ENCODE data around the gene PLXNA2.

DNA sequence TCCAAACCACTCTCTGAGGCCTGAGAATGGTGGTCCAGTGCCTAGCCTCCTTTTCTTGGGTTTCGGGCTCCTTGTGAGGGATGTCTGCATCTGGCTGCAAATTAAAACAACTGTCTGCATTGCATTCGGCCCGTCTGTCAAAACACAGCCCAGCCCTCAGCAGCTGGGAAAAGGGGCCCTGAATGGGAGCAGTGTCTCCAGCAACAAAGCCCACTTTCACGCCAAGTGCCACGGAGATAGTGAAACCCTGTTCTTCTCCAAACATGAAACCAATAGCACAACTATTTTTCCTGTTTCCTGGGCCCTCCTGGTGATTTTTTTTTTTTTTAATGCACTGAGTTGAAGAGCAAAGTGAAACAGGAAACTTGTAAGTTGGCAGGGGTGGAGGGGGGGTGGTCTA, 138.4 kb downstream of the PLXNA2 start:
- TF ChIP-seq POLR2A (IDR thresholded peaks at IDR 0.05) (no peak), CTCF (IDR thresholded peaks at IDR 0.05) (no peak)

All from body of pancreas (tissue), 4 donors.